Superior temporal gyrus (tissue), 1 donor: ENCODE data around the gene INSYN1.
"Not testable (repeated sequence)": the region's sequence is repeated elsewhere in the genome, so short reads cannot be mapped to it uniquely, and the experiment has no call there.

ENCODE experiments used
- DNase-seq: peaks from one replicate; pipeline ENCODE4 v3.0.0-alpha.2; 2016; ENCODE audit errors: extremely low spot score

Gene INSYN1

DNA sequence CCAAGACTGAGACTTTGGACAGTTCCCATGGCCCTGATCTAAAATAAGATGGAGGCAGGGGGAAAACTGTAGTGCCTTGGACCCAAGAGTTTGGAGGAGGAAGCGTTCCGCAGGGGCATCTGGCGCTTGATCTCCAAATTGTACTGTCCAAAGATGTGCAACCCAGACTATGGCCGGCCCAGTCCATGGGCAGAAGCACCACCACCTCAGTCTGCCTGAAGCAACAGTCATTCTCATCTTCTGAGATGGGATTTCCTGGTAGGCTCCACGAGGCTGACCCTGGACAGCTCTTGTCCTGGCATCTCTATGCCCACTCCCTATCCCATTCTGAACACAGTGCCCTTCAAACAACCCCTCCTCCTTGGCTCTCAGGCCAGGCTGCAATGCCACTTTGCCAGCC is 3.6 kb downstream of the INSYN1 start:
- no peak for DNase-seq

DNA sequence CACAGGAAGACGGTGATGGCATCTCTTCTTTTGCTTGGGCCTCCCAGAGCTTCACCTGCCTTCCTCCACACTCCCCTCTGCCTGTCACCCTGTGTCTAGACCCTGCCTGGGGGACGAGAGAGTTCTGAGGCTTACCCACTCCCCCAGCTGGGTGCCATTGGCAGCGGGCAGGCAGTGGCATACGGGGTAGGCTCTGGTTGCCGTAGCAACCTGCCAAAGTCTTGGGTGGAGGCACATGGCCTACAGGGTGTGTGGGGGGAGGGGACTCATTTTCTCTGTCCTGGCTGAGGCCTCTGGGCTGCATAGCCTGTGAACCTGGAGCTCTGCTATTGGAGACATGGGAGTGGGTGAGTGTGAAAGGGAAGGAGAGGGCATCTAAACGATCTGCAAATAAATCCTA is 4.4 kb downstream of the INSYN1 start:
- DNase-seq = no peak

DNA sequence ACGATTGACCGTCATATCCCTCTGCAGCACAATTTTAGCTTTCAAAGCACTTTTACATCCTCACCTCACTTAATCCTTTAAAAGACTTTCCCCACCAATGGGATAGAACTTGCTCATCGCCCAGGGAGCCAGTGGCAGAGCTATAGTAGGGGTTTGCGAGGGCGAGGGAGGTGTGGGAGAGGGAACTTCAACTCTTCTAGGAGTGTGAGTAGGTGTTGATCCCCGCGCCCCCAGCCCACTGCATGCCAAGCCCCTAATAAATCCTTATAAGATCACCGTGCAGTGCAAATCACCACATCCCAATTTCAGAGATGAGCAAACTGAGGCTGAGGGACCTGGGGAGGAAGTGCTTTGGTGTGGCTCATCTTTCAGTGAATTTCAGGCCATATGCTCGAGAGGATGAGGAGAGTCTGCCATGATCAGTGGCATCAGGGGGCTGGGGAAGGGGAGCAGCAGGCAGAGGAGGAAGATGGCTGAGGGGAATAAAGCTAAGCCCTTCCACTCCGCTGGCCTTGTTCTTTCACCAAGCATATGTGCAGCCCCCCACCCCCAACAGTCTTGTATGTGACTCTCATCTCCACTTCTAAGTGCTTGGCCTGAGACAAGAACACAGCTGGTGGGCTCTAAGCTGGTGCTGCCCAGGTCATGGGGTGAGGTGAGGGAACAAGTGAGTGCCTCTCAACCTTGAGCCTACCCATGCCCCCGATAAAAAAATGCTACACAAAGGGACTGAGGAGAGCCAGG is 5.1 kb downstream of the INSYN1 start:
- DNase-seq = no peak

DNA sequence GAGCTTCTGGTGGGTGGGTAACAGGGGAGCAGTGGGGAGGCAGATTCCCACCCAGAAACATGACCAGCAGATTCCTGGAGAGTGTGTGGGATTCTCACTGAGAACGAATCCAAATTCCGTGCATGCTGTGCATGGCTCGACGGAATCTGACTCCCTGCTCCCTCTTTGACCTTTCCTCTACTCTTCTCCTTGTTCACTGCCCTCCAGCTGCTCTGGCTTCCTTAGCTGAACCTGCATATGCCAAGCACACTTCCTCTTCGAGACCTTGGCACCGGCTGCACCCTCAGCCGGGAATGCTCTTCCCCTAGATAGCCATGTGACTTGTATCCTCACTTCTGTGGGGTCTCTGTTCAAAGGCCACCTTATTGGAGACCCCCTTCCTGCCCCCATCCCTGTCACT is 6.3 kb downstream of the INSYN1 start:
- no peak for DNase-seq

DNA sequence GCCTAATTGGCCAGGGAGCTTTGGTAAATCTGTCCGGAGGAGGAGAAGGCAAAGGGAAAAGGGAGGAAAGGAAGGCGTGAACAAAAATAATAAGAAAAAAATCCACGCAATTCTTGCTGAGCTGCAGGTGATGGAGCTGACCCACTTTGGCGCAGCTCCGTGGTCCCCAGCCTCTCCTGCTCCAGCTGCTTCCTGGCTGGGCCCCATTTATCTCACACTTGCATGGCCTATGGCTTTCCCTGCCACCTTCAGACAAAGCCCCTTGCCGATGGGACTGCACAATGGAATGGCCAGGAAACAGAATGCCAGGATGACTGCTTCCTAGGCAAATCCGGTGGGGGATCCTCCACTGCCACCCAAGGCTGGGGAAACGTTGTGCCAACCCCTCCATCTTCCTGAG is 6.9 kb downstream of the INSYN1 start:
- DNase-seq = no peak

DNA sequence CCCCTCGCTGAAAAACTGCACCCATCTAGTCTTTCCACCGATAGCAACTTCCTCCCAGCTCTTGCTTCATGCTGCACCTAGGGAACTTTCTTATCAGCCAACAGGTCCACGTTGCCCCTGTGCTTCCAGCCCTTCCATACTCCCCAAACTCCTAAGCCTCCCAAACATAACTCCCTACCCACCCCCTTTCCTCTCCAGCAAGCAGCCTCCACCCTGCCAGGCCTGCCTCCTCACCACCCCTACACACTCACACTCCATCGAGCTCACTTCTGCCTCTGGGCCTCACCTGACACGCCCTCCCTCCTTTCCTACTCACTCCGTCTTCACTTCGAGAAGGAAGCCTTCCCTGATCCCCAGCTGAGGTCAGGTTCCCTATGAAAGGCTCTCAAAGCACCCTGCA is 8.1 kb downstream of the INSYN1 start:
- DNase-seq = no peak

DNA sequence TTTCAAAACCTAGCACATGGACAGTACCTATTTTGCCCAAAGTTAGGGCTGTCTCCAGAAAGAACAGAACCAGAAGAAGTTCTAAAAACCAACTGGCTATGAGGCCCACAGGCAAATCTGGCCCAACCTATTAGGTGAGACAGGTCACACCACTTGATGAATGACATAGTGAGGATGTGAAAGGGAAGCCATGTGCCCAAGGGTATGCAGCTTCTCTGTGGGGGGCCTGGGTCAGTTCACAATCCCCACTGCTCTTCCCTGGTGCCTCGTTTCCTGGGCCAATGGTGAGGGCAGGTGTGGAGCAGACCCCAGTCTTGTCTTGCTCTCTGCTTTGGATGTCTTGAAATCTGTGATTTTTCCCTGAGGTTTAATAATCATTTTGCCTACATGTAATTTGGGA is 8.9 kb downstream of the INSYN1 start:
- no peak for DNase-seq

DNA sequence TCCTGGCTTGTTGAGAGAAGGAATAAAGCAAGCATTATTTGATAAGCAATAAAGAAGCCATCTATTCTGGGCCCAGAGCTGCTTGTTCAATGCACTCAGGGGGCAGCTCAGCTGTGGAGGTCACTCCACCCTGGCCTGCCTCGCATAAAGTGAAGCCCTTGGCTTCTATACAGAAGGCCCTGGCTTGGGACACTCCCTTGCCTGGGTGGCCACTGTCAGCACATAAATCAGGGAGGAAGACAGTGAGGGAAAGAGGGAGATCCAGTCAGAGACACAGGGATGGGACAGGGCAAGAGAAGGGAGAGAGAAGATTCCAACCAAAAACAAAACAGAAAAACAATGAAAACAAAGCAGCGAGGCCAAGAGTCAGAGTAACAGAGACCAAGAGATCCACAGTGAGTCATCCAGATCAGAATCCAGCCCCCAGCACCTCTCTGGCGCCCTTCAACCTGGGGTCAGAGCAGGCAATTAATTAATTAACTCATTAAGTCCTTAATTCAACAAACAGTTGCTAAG is 11.8 kb downstream of the INSYN1 start:
- DNase-seq = no peak

DNA sequence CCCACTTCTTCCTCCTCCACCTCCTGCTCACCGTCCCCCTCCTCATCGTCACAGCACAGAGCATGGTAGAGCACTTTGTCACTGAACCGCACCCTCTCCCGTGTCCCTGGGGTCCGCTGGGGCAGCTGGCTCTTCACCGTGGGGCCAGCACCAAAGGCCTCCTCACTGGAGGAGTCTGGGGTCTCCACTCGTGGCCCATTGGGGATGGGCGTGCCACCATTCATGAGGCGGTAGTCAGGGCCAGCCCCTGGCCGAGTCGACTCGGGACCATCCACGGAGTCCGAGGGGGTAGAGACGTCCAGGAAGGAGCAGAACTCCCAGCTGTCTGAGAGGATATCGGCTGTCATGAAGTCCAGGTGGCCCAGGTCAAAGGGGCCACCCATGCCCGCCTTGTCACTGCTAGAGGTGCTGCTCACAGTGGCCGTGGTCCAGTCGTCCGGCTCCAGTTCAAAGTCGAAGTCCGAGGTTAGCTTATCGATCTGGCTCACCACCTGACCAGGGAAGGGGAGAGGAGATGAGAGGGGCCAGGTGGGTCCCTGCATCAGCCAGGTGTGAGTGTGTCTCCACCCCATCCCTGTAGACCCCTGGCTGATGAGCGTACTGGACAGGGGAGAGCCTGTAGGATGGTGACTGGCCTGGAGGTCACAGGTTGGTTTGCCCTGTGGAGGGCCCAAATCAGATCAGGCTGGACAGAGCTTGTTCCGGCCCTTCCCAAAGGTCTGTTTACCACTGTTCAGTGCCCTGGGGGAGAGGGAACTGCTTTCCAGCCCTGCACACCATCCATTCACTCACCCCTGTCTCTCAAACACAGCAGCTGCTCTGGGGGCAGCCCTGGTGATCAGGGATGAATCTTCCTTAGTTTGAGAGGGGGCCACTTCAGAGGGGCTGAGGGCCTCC is 12.8 kb downstream of the INSYN1 start:
- DNase-seq = no peak

DNA sequence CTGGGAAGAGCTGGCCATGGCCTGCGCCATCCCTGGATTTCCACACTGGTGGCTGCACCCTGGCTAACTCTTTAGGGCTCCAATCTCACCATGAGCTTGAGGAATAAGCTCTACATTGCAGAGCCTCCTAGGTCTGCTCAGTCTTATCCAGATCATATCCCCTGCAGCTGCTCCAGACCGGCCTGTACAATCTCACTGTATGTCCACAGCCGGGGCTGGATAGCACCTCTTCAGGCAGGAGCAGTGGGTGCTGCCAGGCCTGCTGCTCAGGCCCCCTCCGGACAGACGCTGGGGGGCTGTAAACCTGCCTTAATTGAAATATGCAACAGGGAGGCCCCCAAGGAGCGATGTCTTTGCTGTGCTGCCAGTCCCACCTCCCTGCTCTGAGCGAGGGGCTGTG is 15.6 kb downstream of the INSYN1 start:
- no peak for DNase-seq

DNA sequence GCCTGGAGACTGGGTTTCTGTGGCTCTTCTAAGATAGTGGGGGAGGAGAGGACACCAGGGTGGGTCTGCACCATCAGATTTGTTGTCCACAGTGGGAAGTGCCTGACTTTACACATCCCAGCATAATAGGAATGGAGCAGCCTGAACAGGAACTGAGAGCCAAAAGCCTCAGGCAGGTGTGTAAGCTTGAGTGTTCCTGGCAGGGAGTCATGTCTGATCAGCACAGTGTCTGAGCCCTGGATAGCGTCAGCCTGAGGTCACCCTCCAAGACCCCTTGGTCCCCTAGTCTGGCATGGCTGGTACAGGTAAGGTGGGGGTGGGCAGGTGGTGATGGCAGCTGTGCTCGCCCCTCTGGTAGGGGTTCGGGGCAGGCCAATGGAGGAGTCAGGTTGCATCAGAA is 20.2 kb downstream of the INSYN1 start:
- no peak for DNase-seq

DNA sequence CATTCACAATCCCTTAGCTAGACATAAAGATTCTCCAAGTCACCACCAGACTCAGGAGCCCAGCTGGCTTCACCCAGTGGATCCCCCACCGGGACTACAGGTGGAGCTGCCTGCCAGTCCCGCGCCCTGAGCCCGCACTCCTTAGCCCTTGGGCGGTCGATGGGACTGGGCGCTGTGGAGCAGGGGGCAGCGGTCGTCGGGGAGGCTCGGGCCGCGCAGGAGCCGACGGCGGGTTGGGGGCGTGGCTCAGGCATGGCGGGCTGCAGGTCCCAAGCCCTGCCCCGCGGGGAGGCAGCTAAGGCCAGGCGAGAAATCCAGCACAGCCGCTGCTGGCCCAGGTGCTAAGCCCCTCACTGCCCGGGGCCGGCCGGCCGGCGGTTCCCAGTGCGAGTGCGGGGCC is 21.1 kb downstream of the INSYN1 start:
- DNase-seq = not testable (repeated sequence)

DNA sequence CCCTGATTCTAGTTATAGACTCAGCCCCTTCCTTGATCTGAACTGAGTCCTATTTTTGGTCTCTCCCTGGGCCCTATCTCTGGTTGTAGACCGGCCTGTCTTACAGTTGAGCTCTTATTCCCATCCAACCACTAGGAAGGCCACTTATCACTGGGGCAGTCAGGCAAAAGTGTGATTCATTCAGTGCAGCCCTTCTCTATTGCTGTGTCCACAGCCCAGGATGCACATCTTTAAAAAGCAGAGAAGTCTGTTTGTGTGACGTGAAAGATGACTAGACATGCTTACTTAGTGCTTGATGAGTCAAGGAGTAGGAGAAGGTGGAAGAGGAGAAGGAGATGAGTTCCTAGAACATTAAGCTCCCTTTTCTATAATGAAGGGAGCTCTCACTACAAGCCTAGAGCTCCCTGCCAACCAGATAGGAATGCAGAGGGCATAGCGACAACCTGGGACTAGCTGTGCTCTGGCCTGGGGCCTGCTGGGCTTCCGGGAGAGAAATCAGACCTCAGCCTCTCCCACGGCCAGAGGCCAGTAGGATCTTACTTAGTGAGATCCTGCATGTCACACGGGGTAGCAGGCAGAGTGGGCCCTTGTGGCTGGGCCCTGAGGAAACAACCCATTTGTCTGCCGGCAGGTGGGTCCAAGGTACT is 25.7 kb downstream of the INSYN1 start:
- DNase-seq = no peak

DNA sequence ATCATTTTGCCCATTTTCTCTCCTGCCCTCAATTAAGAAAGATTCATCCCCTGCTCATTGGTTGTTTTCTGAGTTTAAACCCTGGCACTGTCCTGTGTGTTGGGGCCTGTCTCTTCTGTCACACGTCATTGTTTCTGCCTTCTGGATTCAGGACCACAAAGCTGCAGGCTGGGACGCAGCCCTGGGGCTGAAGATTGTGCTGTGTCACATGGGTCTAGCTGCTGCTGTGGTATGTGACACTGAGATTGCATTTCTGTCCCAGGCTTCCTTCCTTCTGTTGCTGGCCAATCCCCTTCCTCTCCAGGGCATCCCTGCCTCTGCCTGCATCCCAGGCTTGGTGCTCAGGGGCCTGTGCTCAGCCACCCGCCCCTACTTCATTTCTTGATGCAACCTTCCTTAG is 28.9 kb downstream of the INSYN1 start:
- no peak for DNase-seq

DNA sequence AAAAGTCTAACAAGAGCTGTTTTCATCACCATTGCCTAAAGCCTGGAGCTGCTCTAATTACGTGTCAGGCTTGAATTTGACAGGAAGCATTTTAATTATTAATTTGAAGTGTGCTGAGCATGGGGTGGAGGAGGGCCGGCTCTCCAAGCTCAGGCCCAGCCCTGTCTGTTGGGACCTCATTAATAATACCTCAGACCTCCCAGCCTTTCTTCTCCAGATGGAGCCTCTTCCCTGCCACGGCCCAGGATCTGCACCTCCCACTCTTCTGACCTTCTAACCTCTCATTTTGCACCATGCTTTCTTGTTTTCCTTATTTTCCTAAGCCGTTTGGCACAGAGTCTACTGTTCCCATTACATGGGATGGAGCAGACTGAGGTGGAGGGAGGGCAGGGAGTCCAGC is 30.0 kb downstream of the INSYN1 start:
- no peak for DNase-seq

DNA sequence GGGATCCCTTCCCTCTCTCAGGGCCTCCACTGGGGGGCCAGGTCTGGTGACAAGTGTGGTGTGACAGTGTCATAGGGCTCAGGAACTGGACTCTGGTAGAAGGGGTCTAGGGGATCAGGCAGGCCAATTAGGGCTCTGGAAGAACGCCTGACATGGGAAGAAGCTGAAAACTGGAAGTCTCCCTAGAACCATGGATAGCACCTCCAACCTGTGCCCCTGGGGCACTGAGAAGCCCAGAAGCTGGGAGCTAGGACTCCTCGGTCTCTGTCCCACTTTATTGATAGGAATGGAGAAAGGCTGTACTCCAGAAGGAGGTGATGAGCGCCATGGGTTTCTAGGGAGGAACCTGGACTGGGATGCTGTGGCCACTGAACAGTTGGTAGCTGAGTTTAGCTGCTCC is 30.7 kb downstream of the INSYN1 start:
- no peak for DNase-seq

DNA sequence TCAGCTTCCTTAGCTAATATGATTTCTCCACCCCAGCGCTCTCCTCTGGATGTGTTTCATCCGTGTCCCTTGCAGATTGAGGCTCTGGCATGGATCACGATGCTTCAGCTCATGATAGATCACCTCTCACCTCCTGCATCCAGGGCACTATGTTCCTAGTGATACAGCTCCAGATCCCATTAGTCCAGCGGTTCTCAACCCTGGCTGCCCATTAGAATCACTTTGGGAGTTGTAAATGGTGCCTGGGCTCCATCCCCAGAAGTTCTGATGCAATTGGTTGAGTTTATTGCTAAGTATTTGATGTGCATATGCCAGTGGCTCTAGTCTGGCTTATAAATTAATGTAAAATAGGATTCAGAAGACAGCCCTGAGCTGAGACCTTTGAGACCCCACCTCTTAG is 34.5 kb downstream of the INSYN1 start:
- no peak for DNase-seq

DNA sequence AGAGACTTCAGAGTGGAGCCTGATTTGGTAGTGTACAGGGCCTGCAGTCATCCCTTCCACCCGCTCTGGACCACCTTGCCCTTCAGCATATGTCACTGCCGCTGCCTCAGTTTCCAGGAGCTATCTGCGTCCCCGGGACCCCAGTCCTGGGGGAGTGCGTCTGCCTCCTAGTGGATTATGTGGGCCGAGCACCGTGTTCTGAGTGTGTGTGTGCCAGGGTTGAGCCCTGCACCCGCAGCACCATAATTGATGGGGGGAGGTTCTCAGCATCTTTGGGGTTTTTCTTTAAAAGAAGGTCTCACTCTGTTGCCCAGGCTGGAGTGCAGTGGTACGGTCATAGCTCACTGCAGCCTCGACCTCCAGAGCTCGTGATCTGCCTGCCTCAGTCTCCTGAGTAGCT is 35.3 kb downstream of the INSYN1 start:
- no peak for DNase-seq

DNA sequence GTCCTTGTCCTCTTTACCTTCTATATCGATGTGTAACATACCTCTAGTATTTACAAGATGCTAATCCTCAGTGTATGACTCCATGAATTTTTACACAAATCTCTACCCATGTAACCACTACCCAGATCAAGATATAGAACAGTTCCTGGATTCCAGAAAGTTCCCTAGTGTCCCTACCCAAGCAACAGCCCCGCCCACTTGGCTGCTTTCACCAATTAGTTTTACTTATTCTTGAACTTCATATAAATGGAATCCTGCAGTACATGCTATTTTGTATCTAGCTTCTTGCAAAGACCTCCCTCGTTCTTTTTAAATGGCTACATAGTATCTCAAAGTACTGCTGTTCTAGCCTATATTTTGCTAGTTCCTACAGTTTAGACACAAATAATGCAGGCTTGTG is 35.9 kb downstream of the INSYN1 start:
- no peak for DNase-seq

DNA sequence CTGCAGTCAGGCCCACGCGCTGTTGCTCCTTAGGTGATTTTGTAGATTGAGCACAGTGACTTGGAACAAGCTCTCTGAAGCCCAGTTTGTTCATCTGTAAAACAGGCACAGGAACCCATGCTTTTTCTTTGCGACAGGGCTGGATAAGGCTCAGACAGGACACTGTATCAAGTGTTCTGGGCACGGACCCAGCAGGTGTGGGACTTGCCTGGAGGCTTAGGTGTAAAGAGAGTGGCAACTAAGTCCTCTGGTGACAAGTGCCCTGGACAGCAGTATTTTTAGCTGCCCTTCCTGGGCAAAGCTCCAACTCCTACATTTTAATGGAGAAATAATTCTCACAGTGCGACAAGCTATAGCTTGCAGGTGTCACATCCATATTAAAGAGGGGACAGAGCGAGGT is 36.7 kb downstream of the INSYN1 start:
- no peak for DNase-seq

DNA sequence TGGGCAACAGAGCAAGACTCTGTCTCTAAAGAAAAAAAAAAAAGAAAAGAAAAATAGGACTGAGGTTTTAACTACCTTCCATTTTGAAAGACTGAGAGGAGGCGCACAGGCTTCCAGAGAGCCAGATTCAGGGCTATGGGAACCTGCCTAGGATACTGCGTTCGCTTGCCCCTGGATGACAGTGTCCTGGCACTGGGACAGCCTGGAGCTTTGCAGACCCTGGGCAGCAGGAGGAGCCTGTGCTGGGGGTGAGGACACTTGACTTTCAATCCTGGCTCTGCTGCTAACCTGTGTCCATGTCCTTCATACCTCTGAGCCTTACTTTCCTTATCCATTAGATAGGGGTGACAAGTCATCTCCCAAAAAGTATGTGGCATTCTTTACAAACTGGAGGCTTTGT is 37.7 kb downstream of the INSYN1 start:
- DNase-seq = no peak

DNA sequence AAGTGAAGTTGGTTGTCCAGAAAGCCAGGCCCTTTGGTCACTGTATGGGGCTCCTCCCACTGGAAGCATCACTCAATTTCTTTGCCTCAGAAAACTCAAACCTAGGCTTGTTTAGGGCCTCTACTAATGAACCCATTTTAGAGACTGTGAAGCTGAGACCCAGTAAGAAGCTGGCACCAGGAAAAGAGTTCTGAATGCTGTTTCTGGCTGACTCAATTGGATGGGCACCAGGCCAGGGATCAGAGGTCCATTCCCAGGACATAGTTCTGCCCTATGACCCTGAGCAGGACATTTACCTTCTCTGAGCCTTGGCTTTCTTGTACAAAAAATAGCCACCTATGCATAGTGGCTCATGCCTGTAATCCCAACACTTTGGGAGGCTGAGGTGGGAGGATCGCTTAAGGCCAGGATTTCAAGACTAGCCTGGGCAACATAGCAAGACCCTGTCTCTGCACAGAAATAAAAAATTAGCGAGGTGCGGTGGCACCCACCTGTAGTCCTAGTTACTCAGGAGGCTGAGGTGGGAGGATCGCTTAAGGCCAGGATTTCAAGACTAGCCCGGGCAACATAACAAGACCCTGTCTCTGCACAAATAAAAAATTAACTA is 38.4 kb downstream of the INSYN1 start:
- no peak for DNase-seq
